ENCODE results near the gene GRK4.

- TF ChIP-seq, protein P1, sequence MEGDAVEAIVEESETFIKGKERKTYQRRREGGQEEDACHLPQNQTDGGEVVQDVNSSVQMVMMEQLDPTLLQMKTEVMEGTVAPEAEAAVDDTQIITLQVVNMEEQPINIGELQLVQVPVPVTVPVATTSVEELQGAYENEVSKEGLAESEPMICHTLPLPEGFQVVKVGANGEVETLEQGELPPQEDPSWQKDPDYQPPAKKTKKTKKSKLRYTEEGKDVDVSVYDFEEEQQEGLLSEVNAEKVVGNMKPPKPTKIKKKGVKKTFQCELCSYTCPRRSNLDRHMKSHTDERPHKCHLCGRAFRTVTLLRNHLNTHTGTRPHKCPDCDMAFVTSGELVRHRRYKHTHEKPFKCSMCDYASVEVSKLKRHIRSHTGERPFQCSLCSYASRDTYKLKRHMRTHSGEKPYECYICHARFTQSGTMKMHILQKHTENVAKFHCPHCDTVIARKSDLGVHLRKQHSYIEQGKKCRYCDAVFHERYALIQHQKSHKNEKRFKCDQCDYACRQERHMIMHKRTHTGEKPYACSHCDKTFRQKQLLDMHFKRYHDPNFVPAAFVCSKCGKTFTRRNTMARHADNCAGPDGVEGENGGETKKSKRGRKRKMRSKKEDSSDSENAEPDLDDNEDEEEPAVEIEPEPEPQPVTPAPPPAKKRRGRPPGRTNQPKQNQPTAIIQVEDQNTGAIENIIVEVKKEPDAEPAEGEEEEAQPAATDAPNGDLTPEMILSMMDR (IDR thresholded peaks at IDR 0.05; ENCODE audit: borderline replicate concordance, extremely low read depth, low read length, poor library complexity, severe bottlenecking) = no peak
- no peak for TF ChIP-seq EZH2 (IDR thresholded peaks at IDR 0.05; ENCODE audit: borderline replicate concordance, low read depth, low read length, severe bottlenecking)
These were observed 77.3 kb downstream of the GRK4 start for GRCh38 chr4:3040452-3041191.

All from DND-41 (cell line).